ENCODE data around the gene BBS9. TPM values are rescaled to one million over a fixed set of nuclear protein-coding genes. Genes with fewer than 3 reads are reported as not detected.

The BBS9 gene
- total RNA-seq, 1 experiment from 2014 or later: 5.7 TPM

- H3K9ac ChIP-seq (ENCODE audit: low read length): no peak overlapping the region
- CTCF ChIA-PET: no interaction called here
- no peak overlapping the region for H2AFZ ChIP-seq (ENCODE audit: low read length)
- intact Hi-C loops (cut with micrococcal nuclease): no loop called here
- peaks cover 9% of the 10 kb centered on the region; the same call in 1 of the 2 replicates for H3K4me1 ChIP-seq (ENCODE audit: insufficient read depth, low read length)
- H4K20me1 ChIP-seq (ENCODE audit: low read length): no peaks in the 10 kb centered on the region
- POLR2A ChIA-PET (ENCODE audit: unreplicated experiment): no interaction called here
- no peak overlapping the region for H3K4me3 ChIP-seq (ENCODE audit: low read length)
- no peak overlapping the region for H3K4me2 ChIP-seq (ENCODE audit: low read length)
- BruUV-seq (replicated peaks): no TSS peak
- DNase-seq (no peak), ATAC-seq (no peak)
- no peaks in the 10 kb centered on the region for H3K79me2 ChIP-seq (ENCODE audit: low read length)
- no peaks in the 10 kb centered on the region for H3K9me2 ChIP-seq (replicated peaks; ENCODE audit: low read length)
- no peaks in the 10 kb centered on the region for H3K9me3 ChIP-seq (ENCODE audit: low read length)
- H3K27me3 ChIP-seq (ENCODE audit: low read length): no peaks in the 10 kb centered on the region
- H3F3A ChIP-seq (ENCODE audit: low read length, unreplicated experiment): no peaks in the 10 kb centered on the region
- H3K27ac ChIP-seq (ENCODE audit: low read length): no peak overlapping the region
- no peaks in the 10 kb centered on the region for H3K36me3 ChIP-seq (ENCODE audit: low read depth, low read length)
- no peak for TF ChIP-seq EZH2 (IDR thresholded peaks at IDR 0.05; ENCODE audit: low read length, unreplicated experiment)
- TF ChIP-seq EZH2phosphoT487 (IDR thresholded peaks at IDR 0.05; ENCODE audit: borderline replicate concordance, low read length): no peak
These were observed 302.2 kb downstream of the BBS9 start for GRCh38 chr7:33431543-33431942.

- peak; percentile 81 for ATAC-seq
- TF ChIP-seq EZH2phosphoT487 (IDR thresholded peaks at IDR 0.05; ENCODE audit: borderline replicate concordance, low read length) (no peak), CTCF (conservative IDR thresholded peaks at IDR 0.05; ENCODE audit: low read depth, low read length) (no peak), EZH2 (IDR thresholded peaks at IDR 0.05; ENCODE audit: low read length, unreplicated experiment) (no peak)
- H3K4me1 ChIP-seq (ENCODE audit: insufficient read depth, low read length): peaks cover 9% of the 10 kb centered on the region; the same call in 1 of the 2 replicates
- CTCF ChIA-PET: no interaction called here
- no peaks in the 10 kb centered on the region for H3K9me2 ChIP-seq (replicated peaks; ENCODE audit: low read length)
- no peaks in the 10 kb centered on the region for H3K79me2 ChIP-seq (ENCODE audit: low read length)
- peak; percentile 66 for DNase-seq
- no peak overlapping the region for H3K4me3 ChIP-seq (ENCODE audit: low read length)
- intact Hi-C loops (cut with micrococcal nuclease): no loop called here
- no peaks in the 10 kb centered on the region for H3K9me3 ChIP-seq (ENCODE audit: low read length)
- no peaks in the 10 kb centered on the region for H4K20me1 ChIP-seq (ENCODE audit: low read length)
- no peak overlapping the region for H3K9ac ChIP-seq (ENCODE audit: low read length)
- no peaks in the 10 kb centered on the region for H3K36me3 ChIP-seq (ENCODE audit: low read depth, low read length)
- no peak overlapping the region for H3K4me2 ChIP-seq (ENCODE audit: low read length)
- POLR2A ChIA-PET (ENCODE audit: unreplicated experiment): no interaction called here
- H3F3A ChIP-seq (ENCODE audit: low read length, unreplicated experiment): no peaks in the 10 kb centered on the region
- no TSS peak for BruUV-seq (replicated peaks)
- no peak overlapping the region for H3K27ac ChIP-seq (ENCODE audit: low read length)
- no peak overlapping the region for H2AFZ ChIP-seq (ENCODE audit: low read length)
- no peaks in the 10 kb centered on the region for H3K27me3 ChIP-seq (ENCODE audit: low read length)
These were observed 303.5 kb downstream of the BBS9 start for GRCh38 chr7:33432821-33433220.

- BruUV-seq (replicated peaks): no TSS peak
- TF ChIP-seq EZH2 (IDR thresholded peaks at IDR 0.05; ENCODE audit: low read length, unreplicated experiment) (no peak), EZH2phosphoT487 (IDR thresholded peaks at IDR 0.05; ENCODE audit: borderline replicate concordance, low read length) (no peak), CTCF (conservative IDR thresholded peaks at IDR 0.05; ENCODE audit: low read depth, low read length) (no peak)
- Histone ChIP-seq H3K9me2 (replicated peaks; ENCODE audit: low read length) (no peaks in the 10 kb centered on the region), H3K4me1 (ENCODE audit: insufficient read depth, low read length) (peaks cover 9% of the 10 kb centered on the region; the same call in 1 of the 2 replicates), H3K36me3 (ENCODE audit: low read depth, low read length) (no peaks in the 10 kb centered on the region), H4K20me1 (ENCODE audit: low read length) (no peaks in the 10 kb centered on the region), H2AFZ (ENCODE audit: low read length) (no peak overlapping the region), H3K9ac (ENCODE audit: low read length) (no peak overlapping the region), H3K27me3 (ENCODE audit: low read length) (no peaks in the 10 kb centered on the region), H3K79me2 (ENCODE audit: low read length) (no peaks in the 10 kb centered on the region), H3K4me2 (ENCODE audit: low read length) (no peak overlapping the region), H3F3A (ENCODE audit: low read length, unreplicated experiment) (no peaks in the 10 kb centered on the region), H3K4me3 (ENCODE audit: low read length) (no peak overlapping the region), H3K27ac (ENCODE audit: low read length) (no peak overlapping the region), H3K9me3 (ENCODE audit: low read length) (no peaks in the 10 kb centered on the region)
- intact Hi-C loops (cut with micrococcal nuclease): no loop called here
- CTCF ChIA-PET: no interaction called here
- DNase-seq (no peak), ATAC-seq (no peak)
- POLR2A ChIA-PET (ENCODE audit: unreplicated experiment): no interaction called here
These were observed 304.0 kb downstream of the BBS9 start for GRCh38 chr7:33433357-33433756.
